GM18907 (cell line): ENCODE measurements around the gene SLC28A1.

Source experiments
- ATAC-seq: cut with Tn5 transposase; IDR thresholded peaks from one replicate; pipeline ENCODE4 v1.9.1; 2021; ENCODE audit warnings: mild to moderate bottlenecking, moderate library complexity; ENCODE audit not compliant: unreplicated experiment

Gene SLC28A1

DNA sequence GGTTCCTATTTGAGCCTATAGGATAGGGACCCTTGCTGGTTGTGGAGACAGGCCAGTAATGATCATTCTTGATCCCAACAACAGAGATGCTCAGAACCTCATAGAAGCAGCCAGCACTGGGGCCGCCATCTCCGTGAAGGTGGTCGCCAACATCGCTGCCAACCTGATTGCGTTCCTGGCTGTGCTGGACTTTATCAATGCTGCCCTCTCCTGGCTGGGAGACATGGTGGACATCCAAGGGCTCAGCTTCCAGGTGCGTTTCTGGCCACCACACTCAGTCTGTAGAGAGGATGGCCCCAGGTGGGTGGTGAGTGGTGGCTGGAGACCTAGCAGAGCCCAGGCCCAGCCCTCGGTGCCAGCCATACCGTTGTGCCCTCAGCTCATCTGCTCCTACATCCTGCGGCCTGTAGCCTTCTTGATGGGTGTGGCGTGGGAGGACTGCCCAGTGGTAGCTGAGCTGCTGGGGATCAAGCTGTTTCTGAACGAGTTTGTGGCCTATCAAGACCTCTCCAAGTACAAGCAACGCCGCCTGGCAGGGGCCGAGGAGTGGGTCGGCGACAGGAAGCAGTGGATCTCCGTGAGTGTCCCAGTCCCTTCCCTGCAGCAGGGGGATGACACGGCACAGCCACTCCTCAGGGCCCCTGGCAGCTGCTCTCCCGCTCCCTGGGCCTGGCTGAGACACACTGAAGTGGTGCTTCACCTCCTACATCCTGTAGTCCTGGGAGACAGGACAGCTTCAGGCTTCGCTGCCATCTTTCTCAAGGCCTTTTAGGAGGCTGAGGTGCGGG, 50.7 kb downstream of the SLC28A1 start:
- ATAC-seq: no peak

- no peak for ATAC-seq
These were observed 52.7 kb downstream of the SLC28A1 start for GRCh38 chr15:84937144-84937543.

GRCh38 chr15:84938726-84939125, 54.3 kb downstream of the SLC28A1 start:
- no peak for ATAC-seq

DNA sequence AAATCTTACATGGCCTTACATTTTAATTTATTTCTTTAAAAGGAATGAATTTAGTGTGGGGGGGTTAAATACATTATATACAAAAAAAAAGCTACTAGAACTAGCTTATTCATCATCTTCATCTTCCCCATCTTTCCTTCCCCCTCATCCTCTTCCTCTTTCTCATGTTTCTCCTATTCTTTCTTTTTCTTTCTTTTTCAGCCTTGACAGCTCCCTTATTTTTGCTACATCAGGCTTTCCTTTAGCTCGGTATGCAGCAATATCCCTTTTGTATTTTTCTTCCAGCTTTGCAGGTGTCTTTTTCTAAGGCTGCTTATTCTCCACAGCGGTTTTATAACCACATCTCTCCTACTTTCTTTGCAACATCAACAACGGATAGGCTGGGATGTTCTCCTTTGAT, 55.9 kb downstream of the SLC28A1 start:
- ATAC-seq: no peak

- no peak for ATAC-seq
These were observed 58.0 kb downstream of the SLC28A1 start for GRCh38 chr15:84942456-84942855.

GRCh38 chr15:84944311-84944710, 59.8 kb downstream of the SLC28A1 start:
- ATAC-seq: no peak

- ATAC-seq: no peak
These were observed 60.4 kb downstream of the SLC28A1 start for GRCh38 chr15:84944861-84945260.

DNA sequence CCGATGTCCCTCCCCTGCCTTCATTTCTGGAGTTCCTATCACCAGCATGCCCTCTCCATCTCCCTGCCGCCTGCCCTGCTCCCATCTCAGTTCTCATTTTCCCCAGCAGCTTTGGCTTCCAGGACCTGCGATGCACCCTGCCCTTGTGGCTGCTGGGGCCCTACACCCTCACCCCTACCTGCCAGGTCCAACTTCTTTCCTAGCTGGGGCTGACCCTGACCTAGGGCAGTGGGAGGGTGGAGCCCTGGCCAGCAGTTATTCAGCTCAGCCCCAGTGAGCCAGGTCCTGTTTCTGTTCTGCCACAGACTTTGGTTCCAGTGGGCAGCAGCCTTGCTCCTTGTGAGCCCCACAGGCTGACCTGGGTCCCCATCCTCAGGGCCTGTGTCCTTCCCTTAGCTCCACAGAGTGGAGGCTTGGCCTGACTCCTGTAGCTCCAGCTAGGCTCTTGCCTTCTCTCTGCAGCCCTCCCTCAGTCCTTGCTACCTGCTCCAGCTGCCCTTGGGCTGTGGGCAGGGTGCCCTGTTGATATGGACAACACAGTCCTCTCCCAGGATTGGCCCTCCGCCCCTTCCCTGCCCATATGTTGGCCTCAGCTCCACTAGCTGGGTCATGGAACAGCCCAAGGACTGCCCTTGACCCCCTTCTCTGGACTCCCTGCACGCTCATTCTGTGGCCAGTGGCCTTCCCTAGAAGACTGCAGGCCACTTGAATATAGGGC, 62.5 kb downstream of the SLC28A1 start:
- no peak for ATAC-seq

DNA sequence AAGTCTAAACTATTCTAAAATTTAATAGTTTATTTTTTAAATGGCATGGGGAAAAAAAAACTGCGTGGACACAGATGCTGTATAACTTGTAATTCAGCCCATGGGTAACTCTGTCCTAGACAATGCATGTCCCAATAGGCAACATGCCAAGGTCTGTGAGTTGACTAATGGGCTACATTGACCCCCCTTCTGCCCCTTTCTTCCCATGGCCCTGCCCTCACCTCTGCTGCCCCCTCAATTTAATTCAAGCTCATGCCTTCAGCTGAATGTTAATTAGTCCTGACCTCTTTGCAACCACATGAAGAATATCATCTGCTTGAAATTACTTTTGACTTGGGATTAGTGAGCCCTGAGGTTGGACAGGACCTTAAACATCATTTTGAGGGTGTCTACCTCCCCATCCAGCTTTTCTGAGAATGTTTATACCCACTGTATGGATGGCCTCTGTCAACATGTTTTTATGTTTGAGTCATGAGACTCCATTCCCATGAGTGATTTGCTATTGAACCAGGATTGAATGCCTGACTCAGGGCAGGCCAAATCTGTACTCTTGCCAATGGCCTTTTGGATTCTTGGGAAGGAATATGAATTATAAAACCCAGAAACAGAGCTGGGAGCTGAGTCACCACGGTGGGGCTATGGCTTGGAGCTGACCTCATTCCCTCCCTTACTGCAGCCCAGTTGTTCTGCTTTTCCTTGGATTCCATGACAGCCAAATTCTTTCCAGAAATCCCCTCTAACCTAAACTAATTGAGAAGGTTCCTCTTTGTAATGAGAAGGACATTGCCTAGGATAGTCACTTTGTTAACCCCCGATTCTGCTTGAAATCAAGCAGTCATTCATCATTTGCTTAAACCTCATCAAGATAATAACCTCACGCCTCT, 63.7 kb downstream of the SLC28A1 start:
- ATAC-seq: no peak

DNA sequence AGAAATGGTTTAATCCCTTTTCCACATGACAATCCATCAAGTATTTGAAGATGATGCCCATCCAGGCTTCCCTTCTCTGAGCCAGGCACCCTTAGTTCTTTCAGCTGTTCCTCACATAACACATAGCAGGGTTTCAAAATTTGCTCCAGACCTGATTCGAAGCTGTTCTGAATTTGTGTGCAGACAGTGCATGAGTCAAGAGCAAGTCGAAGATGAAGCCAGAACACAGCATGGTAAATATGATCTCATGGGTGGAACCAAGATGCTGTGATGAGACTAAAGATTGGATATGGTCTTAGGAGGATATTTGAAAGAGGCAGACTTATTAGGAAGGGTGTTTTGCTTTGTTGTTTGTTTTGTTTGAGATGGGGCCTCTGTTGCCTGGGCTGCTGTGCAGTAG, 64.6 kb downstream of the SLC28A1 start:
- no peak for ATAC-seq

DNA sequence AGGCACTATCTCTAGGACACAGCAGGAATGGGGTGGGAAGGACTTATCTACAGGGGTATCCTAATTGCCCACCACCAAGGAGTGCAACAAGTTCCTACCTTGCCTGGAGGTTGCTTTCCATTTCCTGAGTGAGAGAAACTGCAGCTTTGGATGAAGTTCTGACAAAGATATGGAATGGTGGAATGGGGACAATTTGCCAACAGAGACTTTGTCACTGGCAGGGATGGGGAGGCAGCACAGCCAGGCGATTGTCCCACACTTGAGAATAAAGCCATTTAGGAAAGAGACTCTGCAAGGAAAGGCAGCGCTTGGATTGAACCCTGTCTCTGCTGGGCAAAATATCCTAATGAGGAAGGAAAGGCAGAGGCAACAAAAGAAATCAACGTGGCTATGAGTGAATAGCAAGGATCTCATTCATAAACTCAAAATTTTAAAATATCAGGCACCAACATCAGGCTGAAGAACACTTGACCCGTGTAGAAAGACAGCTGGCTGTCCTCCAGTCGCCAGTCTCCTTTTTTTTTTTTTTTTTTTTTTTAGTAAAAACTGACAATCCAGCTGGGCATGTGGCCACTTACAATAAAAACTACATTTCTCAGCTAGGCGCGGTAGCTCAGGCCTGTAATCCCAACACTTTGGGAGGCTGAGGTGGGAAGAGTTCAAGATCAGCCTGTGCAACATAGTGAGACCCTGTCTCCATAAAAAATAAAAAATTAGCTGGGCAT, 65.5 kb downstream of the SLC28A1 start:
- no peak for ATAC-seq

GRCh38 chr15:84950570-84951111, 66.2 kb downstream of the SLC28A1 start:
- ATAC-seq: no peak

GRCh38 chr15:84951736-84952135, 67.3 kb downstream of the SLC28A1 start:
- no peak for ATAC-seq

GRCh38 chr15:84953136-84953535, 68.7 kb downstream of the SLC28A1 start:
- ATAC-seq: no peak

DNA sequence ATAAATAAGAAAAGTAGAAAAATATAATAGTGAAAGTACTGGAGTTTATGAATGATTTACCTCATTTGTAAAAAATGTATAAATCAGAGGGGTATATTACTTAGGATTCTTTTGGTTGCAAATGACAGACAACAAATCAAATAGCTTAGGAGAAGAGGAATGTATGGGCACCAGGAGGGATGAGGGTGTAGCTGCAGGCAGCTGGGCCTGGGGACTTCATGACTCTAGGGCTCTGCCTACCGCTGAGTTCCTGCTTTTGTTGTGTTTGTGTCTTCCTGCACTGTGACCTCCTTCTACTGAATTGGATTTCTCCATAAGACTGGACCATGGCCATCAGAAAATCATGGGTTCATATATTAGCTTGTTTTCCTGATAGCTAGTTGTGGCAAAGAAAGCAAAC, 69.3 kb downstream of the SLC28A1 start:
- ATAC-seq: no peak

DNA sequence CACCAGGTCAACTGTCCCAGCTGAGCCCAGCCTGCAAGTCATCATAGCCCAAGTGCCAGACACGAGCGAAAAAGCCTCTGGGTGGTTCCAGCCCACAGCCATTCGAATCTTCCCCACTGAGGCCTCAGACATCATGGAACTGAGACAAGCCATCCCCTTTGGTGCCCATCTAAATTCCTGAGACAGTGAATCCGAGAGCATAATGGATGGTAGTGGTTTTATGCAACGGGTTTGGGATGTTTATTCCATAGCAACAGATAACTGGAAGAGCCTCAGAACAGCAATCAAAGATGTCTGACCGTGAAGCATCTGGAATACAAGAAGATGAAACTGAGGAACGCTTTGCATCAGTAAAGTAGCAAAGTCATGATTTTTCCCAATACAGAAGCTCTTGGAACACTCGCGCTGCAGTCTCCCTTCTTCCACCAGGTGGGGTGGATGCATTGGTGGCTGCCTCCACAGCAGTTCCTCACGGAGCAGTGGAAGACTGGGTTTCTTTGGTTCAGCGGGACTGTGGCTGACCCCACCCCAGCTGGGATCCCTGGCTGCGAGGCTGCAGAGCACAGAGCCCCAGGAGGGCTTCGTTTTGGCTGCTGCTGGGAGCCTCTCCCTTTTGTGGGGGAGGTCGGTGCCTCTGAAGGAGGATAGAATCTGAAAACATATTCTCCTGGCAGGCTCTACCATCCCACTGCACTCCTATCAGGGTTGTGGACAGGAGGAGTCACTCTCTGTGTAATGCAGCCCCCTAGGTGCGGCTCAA, 70.8 kb downstream of the SLC28A1 start:
- peak; percentile 48 for ATAC-seq

DNA sequence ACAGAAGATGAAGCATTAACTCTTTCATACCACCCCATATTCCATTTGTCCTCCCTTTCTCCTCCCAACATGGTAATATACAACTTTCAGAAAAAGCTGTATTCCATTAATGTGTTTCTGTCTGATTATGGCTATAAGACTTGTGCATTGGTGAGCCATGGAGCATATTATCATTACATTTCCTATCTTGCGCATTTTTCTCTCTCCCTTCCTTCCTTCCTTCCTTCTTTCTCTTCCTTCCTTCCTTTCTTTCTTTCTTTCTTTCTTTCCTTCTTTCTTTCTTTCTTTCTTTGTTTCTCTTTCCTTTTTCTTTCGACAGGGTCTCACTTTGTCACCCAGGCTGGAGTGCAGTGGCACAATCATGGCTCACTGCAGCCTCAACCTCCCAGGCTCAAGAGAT, 71.7 kb downstream of the SLC28A1 start:
- ATAC-seq: no peak

DNA sequence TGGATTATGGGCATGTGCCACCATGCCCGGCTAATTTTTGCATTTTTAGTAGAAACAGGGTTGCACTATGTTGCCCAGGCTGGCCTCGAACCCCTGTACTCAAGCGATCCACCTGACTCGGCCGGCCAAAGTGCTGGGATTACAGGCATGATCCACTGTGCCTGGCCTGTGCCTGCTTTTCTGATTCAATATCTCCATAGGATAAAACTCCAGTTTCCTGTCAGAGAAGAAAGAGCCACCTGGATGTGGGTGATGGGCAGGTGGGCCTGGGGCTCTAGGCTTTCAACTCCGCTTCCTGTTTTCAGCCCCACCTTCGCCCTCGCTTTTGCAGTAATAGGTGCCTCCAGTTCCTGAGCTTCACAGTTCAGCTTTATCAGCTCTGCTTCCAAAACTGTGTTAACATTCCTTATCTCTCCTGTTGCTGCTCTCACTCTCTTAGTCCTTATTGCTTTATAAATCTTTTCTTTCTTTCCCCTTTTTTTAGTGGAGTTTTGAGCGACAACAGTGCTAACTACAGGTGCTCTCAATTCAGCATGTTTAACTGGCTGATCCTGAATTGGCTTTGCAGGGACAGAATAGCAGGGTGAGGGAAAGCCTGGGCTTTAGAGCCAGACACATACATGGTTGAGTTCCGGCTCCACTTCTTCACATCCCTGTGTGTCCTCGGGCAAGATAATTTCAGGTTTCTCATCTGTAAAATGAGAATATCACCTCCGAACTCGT, 76.1 kb downstream of the SLC28A1 start:
- ATAC-seq: no peak

DNA sequence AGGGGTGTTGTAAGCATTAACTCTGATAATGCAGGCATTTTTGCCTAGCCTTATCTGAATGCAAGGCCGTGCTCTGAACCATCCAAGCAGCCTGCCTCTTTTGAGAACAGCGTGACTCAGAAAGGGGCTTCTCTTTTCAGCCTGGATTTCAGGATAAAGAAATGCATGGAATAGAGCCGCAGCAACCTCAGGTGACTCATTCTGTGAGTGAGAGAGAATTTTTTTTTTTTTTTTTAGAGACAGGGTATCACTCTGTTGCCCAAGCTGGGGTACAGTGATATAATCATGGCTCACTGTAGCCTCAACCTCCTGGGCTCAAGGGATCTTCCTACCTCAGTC, 76.6 kb downstream of the SLC28A1 start:
- no peak for ATAC-seq
